IMR-90 (cell line): Measurements from ENCODE around the gene CD19. TPM values are rescaled to one million over a fixed set of nuclear protein-coding genes. Genes with fewer than 3 reads are reported as not detected.

Experiments
- ATAC-seq: fragments of 200-7000 bp; cut with Tn5 transposase; 2 replicates; pipeline ENCODE4 v1.9.1; 2020; ENCODE audit warnings: low read depth, mild to moderate bottlenecking, moderate library complexity
- BruUV-seq: library from RNA; stranded (reverse); fragments of 400-500 nt; replicated peaks from 2 replicates; lab custom pipeline; 2021; lab: Mats Ljungman, UMichigan
- CTCF ChIA-PET: fragments of 300-600 bp; formaldehyde crosslinking; extraction: SDS; loops from one replicate; lab custom pipeline; 2021; ENCODE audit warnings: antibody characterized with exemption; lab: Yijun Ruan, JAX
- POLR2A ChIA-PET: fragments of 300-600 bp; sonication (Branson Sonifier 250); formaldehyde crosslinking; loops from one replicate; lab custom pipeline; 2022; ENCODE audit warnings: antibody characterized with exemption; ENCODE audit not compliant: unreplicated experiment; lab: Charles Lee
- DNase-seq: peaks from one replicate; pipeline ENCODE4 v3.0.0; 2013
- H2AFZ ChIP-seq: replicated peaks from 2 replicates; pipeline ENCODE3; 2013; ENCODE audit warnings: low read length, mild to moderate bottlenecking; ENCODE audit not compliant: poor library complexity
- H2AK5ac ChIP-seq: 2 replicates; pipeline ENCODE4 v1.6.1; 2013; ENCODE audit warnings: low read depth, low read length, inconsistent platforms
- H2AK9ac ChIP-seq: replicated peaks from 2 replicates; pipeline ENCODE3; 2013; ENCODE audit warnings: mild to moderate bottlenecking, low read depth, low read length, moderate library complexity; ENCODE audit not compliant: poor library complexity
- H2BK120ac ChIP-seq: 2 replicates; pipeline ENCODE4 v1.6.1; 2013; ENCODE audit warnings: low read depth, low read length, inconsistent platforms
- H2BK15ac ChIP-seq: 3 replicates; pipeline ENCODE4 v1.6.1; 2013; ENCODE audit warnings: low read depth, low read length, inconsistent platforms
- H2BK20ac ChIP-seq: 2 replicates; pipeline ENCODE4 v1.6.1; 2013; ENCODE audit warnings: low read depth, mild to moderate bottlenecking, inconsistent platforms, low read length, moderate library complexity
- H2BK5ac ChIP-seq: 2 replicates; pipeline ENCODE4 v1.6.1; 2013; ENCODE audit warnings: mild to moderate bottlenecking, low read depth, low read length, inconsistent platforms; ENCODE audit not compliant: poor library complexity, severe bottlenecking
- H3K14ac ChIP-seq: replicated peaks from 2 replicates; pipeline ENCODE4 v1.6.1; 2013; ENCODE audit warnings: low read depth, low read length, inconsistent platforms
- H3K18ac ChIP-seq: 2 replicates; pipeline ENCODE4 v1.6.1; 2013; ENCODE audit warnings: low read depth, low read length, control low read depth
- H3K23ac ChIP-seq: 2 replicates; pipeline ENCODE4 v1.6.1; 2013; ENCODE audit warnings: low read depth, low read length, inconsistent platforms
- H3K27ac ChIP-seq: 2 replicates; pipeline ENCODE4 v1.5.1; 2013; ENCODE audit warnings: mild to moderate bottlenecking, control low read depth, low read length; ENCODE audit not compliant: insufficient read depth
- H3K27me3 ChIP-seq: 2 replicates; pipeline ENCODE4 v1.6.1; 2013; ENCODE audit warnings: low read length; ENCODE audit not compliant: control insufficient read depth, insufficient read depth
- H3K36me3 ChIP-seq: 2 replicates; pipeline ENCODE4 v1.6.1; 2013; ENCODE audit warnings: low read length, mixed read lengths; ENCODE audit not compliant: control insufficient read depth, insufficient read depth
- H3K4ac ChIP-seq: 2 replicates; pipeline ENCODE4 v1.6.1; 2013; ENCODE audit warnings: low read depth, low read length, inconsistent platforms
- H3K4me1 ChIP-seq: 2 replicates; pipeline ENCODE4 v1.6.1; 2013; ENCODE audit warnings: low read length, mixed read lengths; ENCODE audit not compliant: control insufficient read depth, insufficient read depth
- H3K4me2 ChIP-seq: 2 replicates; pipeline ENCODE4 v1.6.1; 2013; ENCODE audit warnings: low read depth, mild to moderate bottlenecking, control low read depth, low read length, moderate library complexity
- H3K4me3 ChIP-seq: 2 replicates; pipeline ENCODE4 v1.5.1; 2013; ENCODE audit warnings: low read depth, mild to moderate bottlenecking, control low read depth, low read length, moderate library complexity; ENCODE audit not compliant: insufficient read depth
- H3K56ac ChIP-seq: 2 replicates; pipeline ENCODE4 v1.6.1; 2013; ENCODE audit warnings: low read length, inconsistent platforms; ENCODE audit not compliant: insufficient read depth; ENCODE audit errors: extremely low read depth
- H3K79me1 ChIP-seq, 2 experiments: 2 replicates each; pipeline ENCODE4 v1.6.1; 2013; ENCODE audit warnings: low read length in 2 of 2, inconsistent platforms in 1 of 2, low read depth in 1 of 2
- H3K9ac ChIP-seq: 2 replicates; pipeline ENCODE4 v1.6.1; 2013; ENCODE audit warnings: low read depth, low read length, control low read depth
- H3K9me1 ChIP-seq: 2 replicates; pipeline ENCODE4 v1.6.1; 2013; ENCODE audit warnings: low read length, inconsistent platforms; ENCODE audit not compliant: insufficient read depth
- H3K9me3 ChIP-seq: 2 replicates; pipeline ENCODE4 v1.6.1; 2013; ENCODE audit warnings: low read length; ENCODE audit not compliant: control insufficient read depth, insufficient read depth
- H4K20me1 ChIP-seq: 2 replicates; pipeline ENCODE4 v1.6.1; 2013; ENCODE audit warnings: low read length, inconsistent platforms; ENCODE audit not compliant: insufficient read depth
- H4K5ac ChIP-seq: 2 replicates; pipeline ENCODE4 v1.6.1; 2013; ENCODE audit warnings: mild to moderate bottlenecking, low read depth, low read length, control low read depth
- H4K8ac ChIP-seq, 2 experiments: 2 replicates each; pipeline ENCODE4 v1.6.1; 2013; ENCODE audit warnings: low read depth in 2 of 2, low read length in 2 of 2, control low read depth in 1 of 2, inconsistent platforms in 1 of 2
- H4K91ac ChIP-seq: 2 replicates; pipeline ENCODE4 v1.6.1; 2013; ENCODE audit warnings: low read depth, low read length, inconsistent platforms; ENCODE audit not compliant: insufficient read depth
- POLR2A ChIP-seq: IDR thresholded peaks from 2 replicates; pipeline ENCODE4 v1.6.1; 2012; ENCODE audit warnings: mild to moderate bottlenecking, low read depth, low read length
- WGBS, 2 experiments: methylation state at CpG; one replicate each; pipeline versions ENCODE4 v1.1.5 to v1.1.7; 2013; ENCODE audit warnings: missing lambda C conversion rate in 2 of 2; ENCODE audit not compliant: insufficient read length in 1 of 2; ENCODE audit errors: extremely low coverage in 2 of 2; 5-methylcytosine and 5-hydroxymethylcytosine counted together
- dilution Hi-C: fragments of 300-500 bp; cut with HindIII; formaldehyde crosslinking; loops from one replicate; pipeline ENCODE4 v1.14.3; 2018; ENCODE audit warnings: low sequenced_read_pairs; ENCODE audit not compliant: unreplicated experiment
- in situ Hi-C: fragments of 300-500 bp; cut with MboI; formaldehyde crosslinking; loops from 3 replicates; pipeline ENCODE4 v1.14.3; 2019; ENCODE audit warnings: low sequenced_read_pairs, inconsistent platforms, mixed read lengths
- intact Hi-C: fragments of 100-400 bp; cut with micrococcal nuclease; formaldehyde crosslinking; loops from 2 replicates; pipeline ENCODE4 v1.10.0; 2022
- polyA plus RNA-seq, 3 experiments: library from polyadenylated mRNA; depleted of rRNA; stranded (reverse); fragments of >200 nt; gene quantifications; 2 replicates each; pipeline ENCODE4 v1.2.3, GENCODE V29; 2012; ENCODE audit warnings: low replicate concordance in 1 of 3
- total RNA-seq: library from RNA; depleted of rRNA; stranded (reverse); fragments of >200 nt; gene quantifications from 2 replicates; pipeline ENCODE4 v1.2.3, GENCODE V29; 2012; rRNA removed

Gene CD19
- total and polyA plus RNA-seq, 2 of the 4 experiments (the other 2 are of a cell fraction): not detected

DNA sequence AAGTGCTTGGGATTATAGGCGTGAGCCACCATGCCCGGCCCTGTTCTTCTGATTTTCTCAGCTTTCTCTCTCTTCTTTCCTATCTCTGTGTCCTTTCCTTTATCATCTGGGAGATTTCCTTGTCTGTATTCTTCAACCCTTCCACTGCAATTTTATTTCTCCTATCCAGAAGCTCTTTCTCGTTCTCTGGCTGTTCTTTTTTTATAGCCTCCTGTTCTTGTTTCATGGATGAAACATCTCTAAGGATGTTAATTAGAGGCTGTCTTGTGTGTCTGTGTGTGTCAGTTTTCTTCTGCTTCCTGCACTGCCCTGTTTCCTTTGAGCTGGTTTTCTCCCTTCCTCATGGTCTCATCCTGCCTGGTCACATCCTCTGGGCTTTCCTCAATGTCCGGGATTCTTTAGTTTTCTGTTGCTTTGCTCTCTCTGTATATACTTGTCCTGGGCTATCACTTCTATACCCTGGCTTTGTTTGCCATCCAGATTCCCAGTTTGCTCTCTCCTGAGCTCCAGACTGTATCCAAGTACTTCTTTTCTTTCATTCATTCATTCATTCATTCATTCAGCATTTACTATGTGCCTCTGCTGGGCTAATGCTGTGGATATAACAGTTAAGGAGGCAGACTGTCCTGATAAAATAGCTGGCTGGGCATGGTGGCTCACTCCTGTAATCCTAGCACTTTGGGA, 55.5 kb downstream of the CD19 start:
- no peak overlapping the region for H2AK5ac ChIP-seq
- H2BK20ac ChIP-seq: no peak overlapping the region
- no TSS peak for BruUV-seq
- H3K14ac ChIP-seq: no peak overlapping the region
- dilution Hi-C loops: no loop called here
- H3K9ac ChIP-seq: no peak overlapping the region
- no peaks in the 10 kb centered on the region for H3K27me3 ChIP-seq
- no peak overlapping the region for H3K27ac ChIP-seq
- H3K36me3 ChIP-seq: peaks cover 56% of the 10 kb centered on the region
- no peak overlapping the region for H2BK5ac ChIP-seq
- H3K4ac ChIP-seq: no peak overlapping the region
- H4K5ac ChIP-seq: no peak overlapping the region
- no peak overlapping the region for H3K56ac ChIP-seq
- H2AK9ac ChIP-seq: no peak overlapping the region
- 83% methylated on average over 1 of the region's 4 CpGs; no CpG with 5 or more reads in 1 of the 2 experiments for WGBS, 2 experiments
- in situ Hi-C loops: no loop called here
- H3K18ac ChIP-seq: no peak overlapping the region
- H3K4me3 ChIP-seq: no peak overlapping the region
- no peak overlapping the region for H2BK15ac ChIP-seq
- H2AFZ ChIP-seq: no peak overlapping the region
- no peaks in the 10 kb centered on the region for H3K9me1 ChIP-seq
- H4K8ac ChIP-seq: no peak overlapping the region
- ATAC-seq (no peak), DNase-seq (no peak)
- H3K79me1 ChIP-seq: no peaks in the 10 kb centered on the region
- no peak overlapping the region for H2BK120ac ChIP-seq
- H3K23ac ChIP-seq: no peak overlapping the region
- no peak overlapping the region for H3K4me2 ChIP-seq
- TF ChIP-seq POLR2A: no peak
- peaks cover 5% of the 10 kb centered on the region for H3K9me3 ChIP-seq
- intact Hi-C loops: no loop called here
- POLR2A ChIA-PET: no interaction called here
- H4K91ac ChIP-seq: no peak overlapping the region
- CTCF ChIA-PET: interaction anchor here (0.6 kb wide), 1 partner anchor 14 kb away, joined by 4 read pairs; no protein-coding TSS in a partner anchor
- no peaks in the 10 kb centered on the region for H4K20me1 ChIP-seq
- H3K4me1 ChIP-seq: no peaks in the 10 kb centered on the region

Other genes starting within 250 kb of the CD19 start
- gene EIF3C, start 220.5 kb upstream of the CD19 start, total RNA-seq: 132 and 184 TPM in 2 replicates
- 260 and 325 TPM in 2 replicates for gene EIF3C, start 220.5 kb upstream of the CD19 start, polyA plus RNA-seq (2012; rRNA removed)
- gene NPIPB9, start 180.2 kb upstream of the CD19 start, total RNA-seq: 0.56 TPM in 1 of 2 replicates, not detected in the other
- 0.11 and 0.15 TPM in 2 replicates for gene NPIPB9, start 180.2 kb upstream of the CD19 start, polyA plus RNA-seq (2012; rRNA removed)
- 10.3 and 12.9 TPM in 2 replicates for gene ATXN2L, start 109.0 kb upstream of the CD19 start, total RNA-seq
- 50.2 and 58.8 TPM in 2 replicates for gene ATXN2L, start 109.0 kb upstream of the CD19 start, polyA plus RNA-seq (2012; rRNA removed)
- 80.3 and 88.0 TPM in 2 replicates for gene TUFM, start 85.6 kb upstream of the CD19 start, total RNA-seq
- gene TUFM, start 85.6 kb upstream of the CD19 start, polyA plus RNA-seq (2012; rRNA removed): 126 and 131 TPM in 2 replicates
- 3.9 and 4.7 TPM in 2 replicates for gene SH2B1, start 68.1 kb upstream of the CD19 start, total RNA-seq
- gene SH2B1, start 68.1 kb upstream of the CD19 start, polyA plus RNA-seq (2012; rRNA removed): 38.6 and 39.9 TPM in 2 replicates
- under 0.01 TPM in 1 of 2 replicates, not detected in the other for gene ATP2A1, start 53.5 kb upstream of the CD19 start, total RNA-seq
- gene ATP2A1, start 53.5 kb upstream of the CD19 start, polyA plus RNA-seq (2012; rRNA removed): 0.56 and 0.63 TPM in 2 replicates
- gene RABEP2, start 6.7 kb upstream of the CD19 start, total RNA-seq: 12.2 and 14.4 TPM in 2 replicates
- gene RABEP2, start 6.7 kb upstream of the CD19 start, polyA plus RNA-seq (2012; rRNA removed): 20.0 and 21.9 TPM in 2 replicates
- gene NFATC2IP, start 19.0 kb downstream of the CD19 start, total RNA-seq: 8.1 and 10.0 TPM in 2 replicates
- 24.5 and 29.1 TPM in 2 replicates for gene NFATC2IP, start 19.0 kb downstream of the CD19 start, polyA plus RNA-seq (2012; rRNA removed)
- gene SPNS1, start 42.8 kb downstream of the CD19 start, total RNA-seq: 4.7 and 6.9 TPM in 2 replicates
- gene SPNS1, start 42.8 kb downstream of the CD19 start, polyA plus RNA-seq (2012; rRNA removed): 37.3 and 39.9 TPM in 2 replicates
- gene LAT, start 53.1 kb downstream of the CD19 start, total RNA-seq: 0.18 TPM in 1 of 2 replicates, not detected in the other
- 7.4 and 7.6 TPM in 2 replicates for gene LAT, start 53.1 kb downstream of the CD19 start, polyA plus RNA-seq (2012; rRNA removed)